PC-9 (cell line): ENCODE results near the gene NOX5.

Experiments
- CTCF ChIP-seq: fragments of 200-600 bp; sonication (generic); conservative IDR thresholded peaks from 2 replicates; pipeline ENCODE4 v1.6.1; 2017; ENCODE audit warnings: mixed run types, antibody characterized with exemption, mild to moderate bottlenecking, moderate library complexity
- EZH2 ChIP-seq: fragments of 200-600 bp; sonication (generic); IDR thresholded peaks from 2 replicates; pipeline ENCODE4 v1.8.0; 2017; ENCODE audit warnings: antibody characterized with exemption, low read depth

- no peak for TF ChIP-seq EZH2
- no peak for TF ChIP-seq CTCF
Measured at GRCh38 chr15:69016021-69016595, 1.6 kb downstream of the NOX5 start.
